Pancreas (tissue), 10 donors: ENCODE results near the gene AMMECR1L. TPM values are rescaled to one million over a fixed set of nuclear protein-coding genes. Genes with fewer than 3 reads are reported as not detected.
A peak's percentile ranks its signal among the peaks of the same experiment; 100 is the strongest.

ENCODE experiments used
- ATAC-seq, 4 donors: fragments of 200-7000 bp; cut with Tn5 transposase; one replicate each; pipeline versions ENCODE4 v1.8.0 to v1.9.1; 2020; ENCODE audit warnings: mild to moderate bottlenecking in 4 of 4, moderate library complexity in 4 of 4
- DNase-seq, 6 donors: peaks; one replicate each; pipeline ENCODE4 v3.0.0-alpha.2; 2020
- FAIRE-seq: peaks from 2 replicates; lab custom pipeline; 2012; peaks lifted over from hg19 to GRCh38; lab: Jason Lieb, UNC
- H3K27ac ChIP-seq, 4 donors: fragments of 200-600 bp; sonication (generic); 1 replicate in 3 of 4; 2 replicates in 1 of 4; pipeline versions ENCODE4 v1.5.0 to v1.8.0; 2020
- H3K27me3 ChIP-seq, 4 donors: fragments of 200-600 bp; one replicate each; pipeline ENCODE4 v1.8.0; 2021
- H3K36me3 ChIP-seq, 3 donors: fragments of 200-600 bp; sonication (generic) in 1 of 3; one replicate each; pipeline versions ENCODE4 v1.5.0 to v1.8.0; 2020 to 2021
- H3K4me1 ChIP-seq, 3 donors: fragments of 200-600 bp; one replicate each; pipeline ENCODE4 v1.8.0; 2021
- H3K4me3 ChIP-seq, 4 donors: fragments of 200-600 bp; sonication (generic) in 2 of 4; one replicate each; pipeline versions ENCODE4 v1.5.0 to v1.8.0; 2020 to 2021
- H3K9me3 ChIP-seq, 4 donors: fragments of 200-600 bp; one replicate each; pipeline ENCODE4 v1.8.0; 2021
- WGBS, 2 donors: extraction: QIAGEN DNeasy Blood & Tissue Kit; methylation state at CpG; one replicate each; pipeline ENCODE4 v1.1.7; 2013; 5-methylcytosine and 5-hydroxymethylcytosine counted together
- intact Hi-C, 3 donors: fragments of 100-400 bp; cut with DNase I; formaldehyde crosslinking; loops; one replicate each; pipeline versions ENCODE4 v1.11.1 to v1.14.2; 2022
- polyA plus RNA-seq, 2 donors: library from polyadenylated mRNA; stranded (reverse); fragments of 200-250 nt; gene quantifications; one replicate each; pipeline ENCODE4 v1.2.3, GENCODE V29; 2013
- total RNA-seq, 6 donors: library from RNA; stranded (reverse); fragmentation: NEBNext Ultra II Directional in 4 of 6; extraction: Animal tissue kit (Norgen Biotek cat#: 25700) in 4 of 6; gene quantifications; one replicate each; pipeline versions ENCODE4 v1.2.1 to v1.2.4, GENCODE V29; 2021 to 2023
- TF ChIP-seq, protein P1 (sequence below), 4 donors: fragments of 200-600 bp; sonication (generic) in 3 of 4; IDR thresholded peaks; one replicate each; pipeline versions ENCODE4 v1.5.0 to v1.8.0; 2021; ENCODE audit warnings: antibody characterized with exemption in 4 of 4
- donor health status: healthy with polysubstance abuse.
- donor health status: DM: no; HTN: no; CAD: no; lungs with moderate emphysema.
- donor health status: DM: no; HTN: no; CAD: no.
- donor health status: control.
- donor health status: control.
- donor health status: Bipolar disorder and iron deficiency.
- donor health status: DM: yes; HTN: yes; CAD: no.
- donor health status: DM: no; HTN: no; CAD: no.
- donor health status: DM: no; HTN: no; CAD: no.
- donor health status: DM: yes; HTN: yes; CAD: no.

AMMECR1L gene
- total and polyA plus RNA-seq, 8 donors, result 5.1 to 8.9 (median 6.0) TPM

DNA sequence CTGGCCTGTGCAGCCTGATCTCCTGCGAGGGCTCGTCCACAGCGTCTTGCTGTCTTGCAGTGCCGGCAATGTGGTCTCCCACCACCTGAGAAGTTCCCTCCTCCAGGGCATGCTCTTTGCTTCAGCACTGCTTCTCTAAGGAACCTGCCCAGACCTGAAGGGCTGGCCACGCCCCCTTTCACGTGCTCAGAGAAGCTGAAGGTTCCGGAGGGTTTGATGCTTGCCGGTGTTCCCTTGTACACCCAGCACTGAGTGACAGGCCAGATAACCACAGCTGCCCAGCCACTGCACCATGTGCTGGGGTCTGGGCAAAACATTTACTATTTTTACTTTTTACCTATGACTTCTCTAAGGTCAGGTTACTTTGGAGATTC, 26.1 kb downstream of the AMMECR1L start:
- H3K4me1 ChIP-seq, result peaks cover 13 to 26% (median 18%) of the 10 kb centered on the region in 3 donors
- no peaks in the 10 kb centered on the region for H3K9me3 ChIP-seq
- no peak for FAIRE-seq
- DNase-seq, result peak; percentile 84 to 92 (median 86)
- 3 to 5% methylated on average over 8 of the region's 8 CpGs for whole genome bisulfite sequencing, 2 donors
- TF ChIP-seq, protein P1, sequence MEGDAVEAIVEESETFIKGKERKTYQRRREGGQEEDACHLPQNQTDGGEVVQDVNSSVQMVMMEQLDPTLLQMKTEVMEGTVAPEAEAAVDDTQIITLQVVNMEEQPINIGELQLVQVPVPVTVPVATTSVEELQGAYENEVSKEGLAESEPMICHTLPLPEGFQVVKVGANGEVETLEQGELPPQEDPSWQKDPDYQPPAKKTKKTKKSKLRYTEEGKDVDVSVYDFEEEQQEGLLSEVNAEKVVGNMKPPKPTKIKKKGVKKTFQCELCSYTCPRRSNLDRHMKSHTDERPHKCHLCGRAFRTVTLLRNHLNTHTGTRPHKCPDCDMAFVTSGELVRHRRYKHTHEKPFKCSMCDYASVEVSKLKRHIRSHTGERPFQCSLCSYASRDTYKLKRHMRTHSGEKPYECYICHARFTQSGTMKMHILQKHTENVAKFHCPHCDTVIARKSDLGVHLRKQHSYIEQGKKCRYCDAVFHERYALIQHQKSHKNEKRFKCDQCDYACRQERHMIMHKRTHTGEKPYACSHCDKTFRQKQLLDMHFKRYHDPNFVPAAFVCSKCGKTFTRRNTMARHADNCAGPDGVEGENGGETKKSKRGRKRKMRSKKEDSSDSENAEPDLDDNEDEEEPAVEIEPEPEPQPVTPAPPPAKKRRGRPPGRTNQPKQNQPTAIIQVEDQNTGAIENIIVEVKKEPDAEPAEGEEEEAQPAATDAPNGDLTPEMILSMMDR (IDR thresholded peaks at IDR 0.05), result no peak
- ATAC-seq, result peak; percentile 68 to 79 (median 76)
- no peaks in the 10 kb centered on the region for H3K27me3 ChIP-seq
- peak overlapping the region in 1 of 4 donors; percentile 13 for H3K27ac ChIP-seq
- intact Hi-C loops, result no loop called here
- peaks cover 5 to 14% (median 8%) of the 10 kb centered on the region in 3 donors for H3K36me3 ChIP-seq
- H3K4me3 ChIP-seq, result peak overlapping the region in 1 of 4 donors; percentile 6

DNA sequence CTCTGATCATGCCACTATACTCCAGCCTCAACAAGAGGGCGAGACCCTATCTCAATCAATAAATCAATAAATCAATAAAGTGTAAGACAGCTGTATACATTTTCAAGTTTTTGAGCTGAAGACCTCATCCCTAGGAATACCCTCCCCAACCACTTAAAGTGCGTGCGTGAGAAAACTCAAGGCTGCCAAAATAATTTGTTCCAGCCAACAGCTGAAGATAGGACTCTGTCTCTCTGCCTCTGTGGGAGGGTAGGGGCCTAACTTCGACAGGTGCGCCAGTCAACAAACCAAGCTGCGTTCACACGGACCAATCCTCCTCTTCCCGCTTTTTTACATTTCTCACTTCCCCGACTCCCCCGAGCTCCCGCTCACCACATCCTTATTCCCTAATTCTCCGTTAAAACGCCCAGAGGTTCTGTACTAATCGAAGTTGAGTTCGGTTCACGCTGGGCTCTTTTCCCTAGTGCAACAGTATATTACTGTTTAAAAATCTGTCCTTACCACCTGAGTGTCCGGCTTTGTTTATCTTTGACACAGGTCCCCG, 28.4 kb downstream of the AMMECR1L start:
- no peak for FAIRE-seq
- TF ChIP-seq, protein P1 (IDR thresholded peaks at IDR 0.05), result no peak
- DNase-seq, result peak in 2 of 6 donors; percentile 20 to 21
- peak; percentile 6 to 15 (median 14) for ATAC-seq
- Histone ChIP-seq H3K4me1 (peaks cover 13 to 26% (median 24%) of the 10 kb centered on the region in 3 donors), H3K36me3 (no peaks in the 10 kb centered on the region), H3K9me3 (no peaks in the 10 kb centered on the region), H3K4me3 (peak overlapping the region; percentile 55 to 93 (median 67)), H3K27ac (peak overlapping the region; percentile 57 to 73 (median 62)), H3K27me3 (no peaks in the 10 kb centered on the region)
- intact Hi-C loops, result no loop called here
- WGBS, 2 donors, result 0 to 1% methylated on average over 18 of the region's 18 CpGs

GRCh38 chr2:127853671-127854070, 32.1 kb downstream of the AMMECR1L start:
- FAIRE-seq, result no peak
- 94 to 95% methylated on average over 4 of the region's 4 CpGs for WGBS, 2 donors

GRCh38 chr2:127852388-127852787, 33.4 kb downstream of the AMMECR1L start:
- DNase-seq (no peak), FAIRE-seq (no peak), ATAC-seq (no peak)
- H3K4me1 ChIP-seq, result peaks cover 6 to 17% (median 12%) of the 10 kb centered on the region in 3 donors
- intact Hi-C loops, result no loop called here
- TF ChIP-seq, protein P1 (IDR thresholded peaks at IDR 0.05), result no peak
- WGBS, 2 donors, result 88 to 89% methylated on average over 8 of the region's 8 CpGs
- no peak overlapping the region for H3K27ac ChIP-seq
- no peaks in the 10 kb centered on the region for H3K9me3 ChIP-seq
- H3K27me3 ChIP-seq, result no peaks in the 10 kb centered on the region
- no peak overlapping the region for H3K4me3 ChIP-seq
- peaks cover 0 to 25% (median 5%) of the 10 kb centered on the region in 3 donors for H3K36me3 ChIP-seq

More at GRCh38 chr2:127853671-127854070, 32.1 kb downstream of the AMMECR1L start:
- Histone ChIP-seq H3K27ac (no peak overlapping the region), H3K4me3 (no peak overlapping the region), H3K27me3 (no peaks in the 10 kb centered on the region), H3K36me3 (peaks cover 0 to 13% (median 5%) of the 10 kb centered on the region in 3 donors), H3K4me1 (peaks cover 6 to 17% (median 12%) of the 10 kb centered on the region in 3 donors), H3K9me3 (no peaks in the 10 kb centered on the region)
- intact Hi-C loops, result no loop called here
- DNase-seq (no peak), ATAC-seq (no peak)
- TF ChIP-seq, protein P1 (IDR thresholded peaks at IDR 0.05), result no peak

GRCh38 chr2:127847931-127848330, 37.8 kb downstream of the AMMECR1L start:
- FAIRE-seq (no peak), DNase-seq (no peak), ATAC-seq (no peak)
- H3K36me3 ChIP-seq, result peaks cover 0 to 44% (median 15%) of the 10 kb centered on the region in 3 donors
- TF ChIP-seq, protein P1 (IDR thresholded peaks at IDR 0.05), result no peak
- no peaks in the 10 kb centered on the region for H3K27me3 ChIP-seq
- H3K4me3 ChIP-seq, result no peak overlapping the region
- no peaks in the 10 kb centered on the region for H3K9me3 ChIP-seq
- WGBS, 2 donors, result 93 to 94% methylated on average over 7 of the region's 7 CpGs
- no peak overlapping the region for H3K27ac ChIP-seq
- intact Hi-C loops, result loop anchor here in 1 of 3 donors (2.0 kb wide), 1 partner anchor 27 kb away; no protein-coding TSS in a partner anchor
- H3K4me1 ChIP-seq, result no peaks in the 10 kb centered on the region
